NCI-H146 (cell line): ENCODE results near the gene SNX9.
A peak's percentile ranks its signal among the peaks of the same experiment; 100 is the strongest.
"Not testable (repeated sequence)": the region's sequence is repeated elsewhere in the genome, so short reads cannot be mapped to it uniquely, and the experiment has no call there.

Source experiments
- DNase-seq: peaks from one replicate; lab custom pipeline; 2025; lab: John Stamatoyannopoulos, UW

The SNX9 gene

GRCh38 chr6:157955675-157956074 is 132.6 kb downstream of the SNX9 start:
- no peak for DNase-seq

GRCh38 chr6:157956171-157956730 is 133.2 kb downstream of the SNX9 start:
- DNase-seq, result no peak

DNA sequence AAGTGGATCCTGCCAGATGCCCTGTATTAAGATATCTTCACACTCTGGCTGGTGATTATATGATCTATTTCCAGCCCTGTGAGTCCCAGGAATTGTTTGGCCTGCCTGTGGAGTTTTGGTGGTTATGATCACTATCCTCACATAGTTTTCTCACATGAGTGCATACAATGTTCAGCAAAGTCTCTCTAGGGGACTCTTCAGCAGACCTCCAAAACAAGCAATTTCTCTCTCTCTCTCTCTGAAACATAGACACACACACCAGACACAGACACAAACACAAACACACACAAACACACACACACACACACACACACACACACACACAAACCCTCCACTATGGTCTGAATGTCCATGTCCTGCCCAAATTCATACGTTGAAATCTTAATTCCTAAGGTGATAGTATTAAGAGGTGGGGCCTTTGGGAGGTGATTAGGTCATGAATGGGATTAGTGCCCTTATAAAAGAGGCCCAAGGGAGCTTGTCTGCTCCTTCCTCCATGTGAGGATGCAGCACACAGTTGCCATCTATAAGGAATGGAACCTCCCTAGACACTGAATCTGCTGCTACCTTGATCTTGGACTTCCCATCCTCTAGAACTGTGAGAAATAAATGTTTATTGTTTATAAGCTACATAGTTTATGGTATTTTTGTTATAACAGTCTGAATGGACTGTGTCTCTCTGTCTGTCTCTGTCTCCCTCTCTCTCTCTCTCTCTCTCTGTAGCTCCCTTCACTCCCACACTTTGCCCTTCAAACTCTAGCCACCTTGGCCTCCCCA is 136.6 kb downstream of the SNX9 start:
- no peak for DNase-seq

DNA sequence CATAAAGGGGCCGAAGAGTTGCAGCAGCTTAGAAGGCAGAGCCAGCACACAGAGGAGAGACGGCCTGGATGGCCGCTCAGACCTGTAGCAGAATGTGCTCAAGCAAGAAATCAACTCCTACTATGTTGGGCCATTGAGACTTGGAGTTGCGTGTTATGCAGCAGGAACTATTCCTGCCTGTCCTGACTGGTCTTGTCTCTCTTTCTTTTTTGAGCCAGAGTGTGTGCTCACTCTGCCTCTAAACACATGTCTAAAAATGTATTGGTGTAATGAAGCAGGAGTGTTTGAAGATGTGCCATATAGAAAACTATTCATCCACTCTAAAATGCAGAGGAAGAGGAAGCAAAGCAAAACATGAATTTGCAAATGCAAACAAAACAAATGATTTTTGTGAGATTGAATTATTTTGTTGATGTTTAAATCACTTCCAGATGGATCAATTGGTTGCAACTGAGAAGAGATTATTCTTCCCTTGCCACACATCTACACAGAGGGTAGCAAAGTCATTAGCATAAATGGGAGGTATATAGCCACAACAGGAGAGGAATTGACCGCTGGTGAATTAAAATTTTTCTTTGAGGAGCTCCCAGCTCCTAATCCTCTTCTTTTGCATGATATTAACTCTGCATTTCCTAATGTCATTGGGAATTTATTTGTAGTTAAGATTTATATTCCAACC is 138.2 kb downstream of the SNX9 start:
- DNase-seq, result no peak

GRCh38 chr6:157961832-157962575 is 139.0 kb downstream of the SNX9 start:
- DNase-seq, result no peak

DNA sequence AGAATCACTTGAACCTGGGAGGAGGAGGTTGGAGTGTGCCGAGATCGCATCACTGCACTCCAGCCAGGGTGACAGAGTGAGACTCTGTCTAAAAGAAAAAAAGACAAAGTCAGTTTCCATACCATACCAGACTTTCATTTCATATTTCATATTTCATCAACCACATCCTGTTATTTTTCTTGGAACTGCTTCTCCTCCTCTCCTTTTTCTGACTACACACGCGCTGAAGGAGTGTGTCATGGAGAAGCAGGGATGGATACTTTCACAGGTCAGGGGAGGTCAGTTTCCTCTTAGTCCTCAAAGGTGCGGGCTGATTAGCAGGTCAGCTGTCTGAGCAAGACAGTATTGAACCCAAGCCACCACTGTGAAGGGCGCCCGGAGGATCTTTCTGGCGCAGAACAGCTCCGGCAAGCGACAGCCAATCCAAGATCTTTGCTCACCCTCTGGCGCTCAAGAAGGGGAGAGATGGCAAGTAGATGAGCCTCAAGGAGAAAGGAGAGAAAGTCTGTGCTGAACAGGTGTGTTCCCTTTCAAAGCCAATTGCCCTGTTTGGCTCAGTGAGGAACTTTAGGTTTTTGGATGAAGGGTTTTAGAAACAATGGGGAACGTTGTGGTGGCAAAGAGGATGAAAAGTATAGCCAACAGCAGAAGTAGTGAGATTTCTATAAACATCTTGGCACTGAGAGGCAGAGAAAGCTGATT is 139.7 kb downstream of the SNX9 start:
- no peak for DNase-seq

- no peak for DNase-seq
Observed at GRCh38 chr6:157964100-157964499, 141.1 kb downstream of the SNX9 start.

DNA sequence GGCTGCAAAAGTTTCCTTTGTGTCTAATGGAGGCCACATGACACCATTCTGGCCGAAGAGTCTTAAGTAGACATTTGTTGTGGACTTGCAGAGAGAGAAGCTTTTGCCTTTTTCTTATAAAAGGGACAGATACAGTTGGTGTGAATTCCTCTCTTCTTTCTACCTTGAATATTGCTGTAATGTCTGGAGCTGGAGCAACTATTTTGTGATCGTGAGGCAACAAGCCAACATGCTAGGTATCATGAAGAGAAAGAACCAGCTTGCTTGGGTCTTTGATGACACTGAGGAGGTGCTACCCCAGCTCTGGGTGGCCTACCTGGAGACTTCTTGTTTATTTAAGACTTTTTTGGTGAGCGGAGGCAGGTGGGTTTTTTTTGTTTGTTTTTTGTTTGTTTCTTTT is 142.3 kb downstream of the SNX9 start:
- DNase-seq, result no peak

DNA sequence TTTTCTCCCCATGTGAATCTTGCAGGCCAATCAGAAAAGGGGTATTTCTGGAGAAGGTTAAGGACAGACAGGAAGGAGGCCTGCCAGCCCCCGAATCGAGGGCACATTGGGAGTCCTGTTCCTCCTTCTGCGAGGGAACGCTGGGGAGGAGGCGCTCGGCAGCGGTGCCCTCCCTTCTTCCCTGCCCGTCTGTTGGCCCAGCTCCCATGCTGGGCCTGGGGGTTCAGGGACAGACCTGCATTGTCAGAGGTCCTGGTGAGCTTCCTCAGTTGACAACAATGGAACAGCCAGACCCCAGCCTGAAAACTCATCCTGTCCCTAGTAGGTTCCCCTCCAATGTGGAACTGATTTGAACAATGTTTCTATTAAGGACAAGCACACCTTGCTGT is 143.5 kb downstream of the SNX9 start:
- no peak for DNase-seq

- DNase-seq, result peak; percentile 79
Observed at GRCh38 chr6:157967020-157967419, 144.0 kb downstream of the SNX9 start.

DNA sequence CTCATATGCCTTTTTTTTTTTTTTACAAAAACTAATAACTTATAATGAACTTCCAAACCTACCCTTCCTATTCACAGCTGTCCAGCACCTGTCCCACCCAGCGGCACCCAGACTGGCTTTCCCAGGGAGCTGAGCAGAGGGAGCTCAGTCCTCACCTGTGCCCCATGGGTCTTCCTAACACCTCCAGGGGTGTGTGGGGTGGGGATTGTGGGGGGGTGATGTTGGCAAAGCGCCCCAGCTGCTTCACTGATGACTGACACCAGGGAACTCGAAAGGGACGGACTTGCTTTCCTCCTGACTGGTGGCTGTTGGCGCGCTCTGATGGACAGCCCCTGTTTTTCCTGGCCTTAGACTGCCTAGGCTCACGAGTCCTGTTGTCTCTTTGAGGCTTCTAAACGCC is 144.4 kb downstream of the SNX9 start:
- no peak for DNase-seq

DNA sequence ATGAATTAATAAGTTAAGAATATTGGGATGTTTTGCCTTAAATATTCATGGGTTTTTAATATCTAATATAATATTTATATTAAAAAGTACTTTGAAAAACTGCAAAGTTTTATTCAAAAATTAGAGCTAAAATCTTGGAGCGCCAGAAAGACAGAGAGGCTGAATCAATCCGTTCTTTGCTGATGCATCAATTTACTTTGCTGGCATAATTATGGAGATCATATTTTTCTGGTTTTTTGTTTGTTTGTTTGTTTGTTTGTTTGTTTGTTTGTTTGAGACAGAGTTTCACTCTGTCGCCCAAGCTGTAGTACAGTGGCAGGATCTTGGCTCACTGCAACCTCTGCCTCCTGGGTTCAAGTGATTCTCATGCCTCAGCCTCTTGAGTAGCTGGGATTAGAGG is 149.1 kb downstream of the SNX9 start:
- DNase-seq, result not testable (repeated sequence)

- peak; percentile 66 for DNase-seq
Observed at GRCh38 chr6:157974341-157974894, 151.4 kb downstream of the SNX9 start.

DNA sequence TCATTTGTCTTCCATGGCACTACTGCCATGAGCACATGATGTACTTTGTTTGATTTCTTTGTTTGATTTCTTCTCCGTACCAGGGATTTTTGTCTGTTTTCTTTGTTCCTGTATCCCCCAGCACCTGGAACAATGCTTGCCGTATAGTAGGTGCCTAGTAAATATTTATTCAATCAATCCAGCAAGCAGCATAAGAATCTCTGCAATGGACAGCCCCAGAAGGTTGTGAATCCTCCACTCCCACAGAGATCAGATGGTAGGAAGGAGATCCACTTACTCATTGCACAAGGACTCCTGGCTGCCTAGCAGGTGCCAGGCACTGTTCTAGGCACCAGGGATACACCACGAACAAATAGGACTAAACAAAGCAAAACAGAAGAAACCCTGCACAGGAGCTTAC is 151.9 kb downstream of the SNX9 start:
- DNase-seq, result peak; percentile 66

GRCh38 chr6:157975456-157975855 is 152.4 kb downstream of the SNX9 start:
- no peak for DNase-seq

GRCh38 chr6:157976345-157977175 is 153.5 kb downstream of the SNX9 start:
- no peak for DNase-seq

DNA sequence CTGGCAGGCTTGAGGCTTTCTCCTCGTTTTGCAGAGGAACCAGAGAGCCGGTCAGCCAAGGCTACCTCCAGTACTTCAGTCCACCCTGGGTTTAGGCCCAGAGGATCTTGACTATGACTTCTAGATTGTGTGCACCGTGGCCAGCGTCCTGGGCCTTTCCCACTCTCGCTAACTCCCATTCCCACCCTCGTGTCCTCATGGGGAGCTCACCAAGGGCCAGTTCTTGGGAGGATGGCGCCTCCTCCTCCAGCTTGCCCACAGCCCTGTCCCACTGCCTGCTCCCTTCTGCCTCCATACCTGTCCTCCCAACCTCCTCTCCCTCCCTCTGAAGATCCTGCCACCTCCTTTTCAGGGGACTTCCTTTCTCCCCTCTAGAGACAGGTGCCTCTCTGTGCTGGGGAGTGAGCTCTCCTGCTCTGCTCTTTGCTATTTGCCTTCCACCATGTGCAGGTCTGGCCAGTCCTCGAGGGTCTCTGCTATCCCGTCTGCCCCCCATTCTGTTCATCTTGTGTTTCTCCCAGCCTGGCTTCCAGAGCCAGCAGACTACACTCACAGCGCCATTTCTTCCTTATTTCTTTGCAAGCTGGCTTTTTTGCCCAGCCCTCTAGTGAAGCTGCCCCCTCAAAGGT is 154.2 kb downstream of the SNX9 start:
- DNase-seq, result no peak

- DNase-seq, result no peak
Observed at GRCh38 chr6:157978021-157978783, 155.2 kb downstream of the SNX9 start.

DNA sequence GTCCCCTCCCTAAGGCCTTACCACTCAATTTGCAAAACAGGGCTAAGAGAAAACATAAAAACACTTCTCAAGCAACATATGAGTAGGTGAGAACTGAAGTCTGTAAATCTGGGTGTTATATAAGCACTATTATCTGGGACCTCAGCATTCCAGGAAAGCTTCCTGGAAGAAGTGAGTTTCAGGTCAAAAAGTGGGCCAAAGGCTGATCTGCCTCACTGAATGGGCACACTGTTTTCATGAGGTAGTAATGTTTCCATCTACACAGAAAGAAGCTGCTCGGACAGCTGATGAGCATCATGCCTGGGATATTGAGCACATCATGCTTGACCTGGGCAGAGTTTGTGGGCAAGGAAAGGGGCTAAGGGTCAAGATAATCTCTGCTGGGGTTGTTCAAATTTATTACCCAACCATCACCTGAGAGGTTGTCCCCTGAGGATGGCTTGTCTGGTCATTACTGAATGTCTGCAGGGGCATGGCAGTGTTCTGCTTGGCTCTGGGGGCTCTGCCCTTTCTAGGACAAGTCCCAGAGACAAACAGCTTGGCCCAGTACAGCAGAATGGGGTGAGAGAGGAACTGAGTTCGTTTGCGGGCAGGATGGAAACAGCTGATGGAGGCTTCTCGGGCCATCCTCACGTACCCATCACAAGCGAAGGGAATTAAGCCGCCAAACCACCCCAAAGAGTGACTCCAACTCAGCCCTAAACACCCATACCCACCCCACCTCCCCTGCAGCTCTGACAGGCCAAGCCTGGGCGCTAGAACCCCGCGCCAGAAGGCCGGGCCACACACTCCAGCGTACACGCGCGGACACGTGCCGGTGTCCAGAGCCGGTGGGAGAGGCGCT is 157.5 kb downstream of the SNX9 start:
- no peak for DNase-seq
